ENCODE results near the gene TTC23L.
A peak's percentile ranks its signal among the peaks of the same experiment; 100 is the strongest.
"Not testable (repeated sequence)": the region's sequence is repeated elsewhere in the genome, so short reads cannot be mapped to it uniquely, and the experiment has no call there.

Gene TTC23L, protein sequence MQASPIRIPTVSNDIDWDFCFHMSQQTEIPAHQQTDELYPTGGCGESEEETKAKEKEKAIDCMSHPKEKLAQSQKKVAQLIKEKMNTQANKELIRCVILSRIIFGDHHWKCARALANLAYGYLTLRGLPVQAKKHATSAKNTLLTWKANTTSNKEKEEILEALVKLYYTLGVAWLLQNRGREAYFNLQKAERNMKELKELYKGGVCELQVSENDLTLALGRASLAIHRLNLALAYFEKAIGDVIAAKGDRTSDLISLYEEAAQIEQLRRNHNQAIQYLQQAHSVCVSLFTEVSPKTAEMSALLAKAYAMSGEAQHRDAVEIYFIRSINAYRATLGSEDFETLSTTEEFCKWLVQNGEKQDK

DNA sequence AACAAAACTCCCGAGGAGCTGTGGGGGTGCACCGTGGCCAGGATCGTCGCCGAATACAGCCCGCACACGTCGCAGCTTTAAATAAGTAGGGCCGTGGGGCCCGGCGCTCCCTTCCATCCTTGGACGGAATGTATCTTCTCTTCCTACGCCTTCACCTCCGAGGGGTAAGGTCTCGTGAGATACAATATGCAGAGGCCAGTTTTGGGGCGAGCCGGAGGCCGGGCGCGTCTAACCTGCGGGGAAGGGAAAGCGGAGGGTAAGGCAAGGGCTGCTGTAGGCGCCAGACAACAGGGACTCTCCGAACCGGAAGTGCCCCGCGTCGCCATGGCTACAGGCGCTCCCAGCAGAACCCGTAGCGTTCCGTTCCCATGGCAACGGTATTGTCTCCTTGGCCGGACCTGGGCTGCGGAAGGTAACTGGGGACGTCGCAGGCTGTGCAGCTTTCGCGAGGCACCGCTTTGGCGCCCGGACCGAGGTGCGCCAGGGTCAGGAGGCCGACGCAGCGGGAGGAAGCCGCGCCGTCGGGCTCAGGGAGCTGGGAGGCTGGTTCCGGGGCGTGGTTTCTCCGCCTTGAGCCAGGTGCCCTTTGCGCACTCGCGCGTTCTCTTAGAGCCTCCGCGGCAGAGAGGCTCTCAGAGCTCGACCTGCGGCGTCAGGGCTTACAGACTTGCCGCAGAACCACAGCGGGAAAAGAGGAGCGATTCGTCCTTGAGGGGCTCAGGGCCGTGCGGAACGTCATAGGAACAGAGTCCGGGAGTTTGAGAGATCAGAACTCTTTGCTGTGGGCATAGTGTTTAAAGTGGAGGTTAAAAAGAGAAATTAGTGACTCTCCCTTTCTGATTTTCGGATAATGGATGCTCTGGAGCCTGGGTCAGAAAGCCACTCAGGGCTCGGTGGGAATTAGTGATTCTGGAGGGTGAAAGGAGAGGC, at the start of gene TTC23L:
TSS of gene TTC23L (plus strand) at position 380 of the 930 bp plus-strand sequence. CDS start 1,508 bp downstream, outside the sequence.
- peak; percentile 71 to 82 for DNase-seq (ENCODE audit: low read depth in 2 of 2)

DNA sequence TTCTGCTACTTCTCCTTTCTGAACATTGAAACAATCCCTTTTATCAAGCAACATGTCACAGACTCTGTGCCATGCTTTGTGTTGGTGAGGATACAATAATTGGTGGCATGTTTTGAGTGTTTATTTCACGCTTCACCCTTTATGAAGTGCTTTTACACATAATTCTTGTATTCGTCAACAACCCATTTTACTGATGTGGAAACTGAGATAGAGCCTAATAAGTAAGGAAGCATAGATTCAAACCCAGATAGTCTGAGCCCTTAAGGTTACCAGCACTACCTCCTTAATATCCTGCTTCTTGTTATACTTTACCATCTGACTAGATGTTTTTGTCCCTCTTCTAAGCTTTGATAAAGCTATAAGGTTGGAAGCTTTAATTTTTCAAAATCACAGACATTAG, 49.3 kb upstream of the TTC23L start:
- DNase-seq (ENCODE audit: low read depth in 2 of 2) = no peak

DNA sequence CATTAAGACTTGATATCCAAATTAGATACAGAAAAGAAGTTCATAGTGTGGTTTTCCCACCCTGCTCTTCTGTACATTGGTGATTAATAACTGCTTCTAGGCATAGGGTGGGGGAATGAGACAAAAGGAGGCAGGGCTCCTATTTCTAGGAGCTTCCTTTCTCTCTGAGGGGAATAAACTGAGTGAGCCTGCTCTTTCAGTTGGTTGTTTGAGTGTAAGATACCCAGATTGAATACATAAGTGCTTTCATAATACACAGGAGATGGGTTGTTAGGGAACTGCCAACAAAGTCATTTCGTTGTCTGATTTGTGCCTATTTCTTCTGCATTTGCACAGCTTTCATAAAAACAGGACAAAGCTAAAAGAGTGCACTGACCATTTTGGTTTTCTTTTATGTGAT, 48.9 kb upstream of the TTC23L start:
- DNase-seq (ENCODE audit: low read depth in 2 of 2) = no peak

DNA sequence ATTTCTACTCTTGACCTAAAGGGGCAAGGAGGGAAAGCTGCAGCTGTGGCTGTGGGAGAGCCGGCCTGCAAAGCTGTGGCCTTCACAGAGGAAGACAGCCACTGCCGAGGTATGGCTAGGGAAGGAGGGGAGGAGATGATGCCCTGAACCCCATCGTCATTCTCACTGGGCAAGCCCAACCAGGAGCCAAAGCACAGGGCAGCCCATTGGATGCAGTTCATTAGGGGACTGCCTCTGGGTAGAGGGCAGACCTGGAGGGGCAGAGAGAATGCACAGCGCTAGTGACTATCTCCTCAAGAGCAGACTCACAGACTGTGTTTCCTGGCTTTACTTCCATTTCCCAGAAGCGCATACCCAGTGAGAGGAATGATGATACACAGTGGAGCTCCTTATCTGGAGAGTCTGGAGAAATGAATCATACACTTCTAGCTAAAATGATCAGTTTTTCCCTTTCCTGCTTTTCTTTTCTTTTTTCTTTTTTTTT, 47.2 kb upstream of the TTC23L start:
- no peak for DNase-seq (ENCODE audit: low read depth in 2 of 2)

DNA sequence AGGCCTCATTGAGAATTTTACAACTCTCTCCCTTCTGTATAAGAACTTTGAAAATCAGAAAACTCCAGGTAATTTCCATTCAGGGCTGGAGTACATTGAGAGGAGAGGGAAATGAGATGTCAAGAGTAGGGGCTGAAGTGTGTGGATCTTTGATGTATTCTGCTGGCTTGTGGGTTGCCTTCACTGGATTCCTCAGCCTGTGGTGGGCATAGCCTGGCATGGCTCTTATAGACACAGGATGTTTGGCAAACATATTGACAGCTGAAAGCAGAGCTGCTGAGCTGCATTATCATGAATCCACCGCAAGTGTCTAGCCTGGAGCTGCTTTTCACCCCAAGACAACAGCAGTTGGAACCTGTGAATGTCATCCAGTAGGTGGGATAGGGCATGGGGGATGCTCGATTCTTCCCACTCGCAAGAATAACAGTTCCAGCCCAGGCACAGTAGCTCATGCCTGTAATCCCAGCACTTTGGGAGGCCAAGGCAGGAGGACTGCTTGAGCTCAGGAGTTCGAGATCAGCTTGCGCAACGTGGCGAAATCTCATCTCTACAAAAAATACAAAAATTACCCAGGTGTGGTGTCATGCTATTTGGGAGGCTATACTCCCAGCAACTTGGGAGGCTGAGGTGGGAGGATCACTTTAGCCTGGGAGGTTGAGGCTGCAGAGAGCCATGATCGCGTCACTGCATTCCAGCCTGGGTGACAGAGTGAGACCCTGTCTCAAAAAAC, 36.0 kb upstream of the TTC23L start:
- DNase-seq (ENCODE audit: low read depth in 2 of 2) = no peak

DNA sequence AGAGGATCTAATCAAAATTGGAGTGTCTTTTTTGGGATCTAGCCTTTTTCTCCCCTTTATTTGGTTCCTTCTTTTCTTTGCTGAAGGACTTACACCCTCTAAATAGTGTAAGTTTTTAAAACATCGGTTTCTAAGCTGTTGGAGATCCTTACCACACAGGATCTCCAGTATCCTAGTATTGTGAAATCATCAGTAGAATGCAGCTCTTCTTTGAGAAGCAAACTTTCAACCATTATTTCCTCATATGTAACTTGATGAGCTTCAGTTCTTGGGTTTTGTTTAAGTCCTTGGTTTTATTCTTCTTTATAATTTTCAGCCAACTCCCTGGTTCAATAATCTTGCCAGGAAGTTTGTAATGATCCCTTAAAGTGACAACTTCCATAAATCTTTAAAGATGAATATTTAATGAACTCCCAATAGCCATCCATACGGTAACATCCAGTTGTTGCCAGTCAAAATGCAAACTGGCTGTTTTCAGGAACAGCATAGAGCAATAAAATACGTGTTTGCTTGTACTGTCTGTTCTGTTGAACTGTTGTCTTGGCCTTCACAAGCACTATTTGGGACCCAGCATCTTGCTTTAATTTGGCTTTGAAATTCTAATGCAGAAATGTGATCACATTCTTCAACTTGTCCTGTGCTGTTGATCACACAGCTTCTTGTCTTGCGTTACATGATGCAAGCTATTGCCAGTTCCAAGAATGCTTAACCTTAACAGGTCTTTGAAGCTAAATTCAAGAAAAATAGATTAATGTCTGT, 34.8 kb upstream of the TTC23L start:
- DNase-seq (ENCODE audit: low read depth in 2 of 2) = no peak

DNA sequence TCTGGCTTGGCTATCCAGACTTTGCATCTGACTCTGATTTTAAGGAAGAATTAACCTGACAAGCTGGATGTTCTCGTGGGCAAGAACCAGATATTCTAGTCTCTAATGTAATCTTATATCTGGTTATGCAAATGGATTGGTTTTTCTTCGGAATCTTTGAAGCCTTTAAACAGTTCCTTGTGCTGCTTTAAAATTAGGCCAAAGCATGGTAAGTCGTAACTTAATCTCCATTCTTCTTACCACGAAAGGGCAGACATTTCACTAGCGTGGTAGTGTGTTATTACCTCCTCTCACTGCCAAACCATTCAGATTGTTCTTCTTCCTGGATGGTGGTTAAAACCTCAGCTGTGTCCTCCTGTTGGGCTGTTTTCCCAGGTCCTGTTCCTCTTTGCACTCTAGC, 34.1 kb upstream of the TTC23L start:
- no peak for DNase-seq (ENCODE audit: low read depth in 2 of 2)

DNA sequence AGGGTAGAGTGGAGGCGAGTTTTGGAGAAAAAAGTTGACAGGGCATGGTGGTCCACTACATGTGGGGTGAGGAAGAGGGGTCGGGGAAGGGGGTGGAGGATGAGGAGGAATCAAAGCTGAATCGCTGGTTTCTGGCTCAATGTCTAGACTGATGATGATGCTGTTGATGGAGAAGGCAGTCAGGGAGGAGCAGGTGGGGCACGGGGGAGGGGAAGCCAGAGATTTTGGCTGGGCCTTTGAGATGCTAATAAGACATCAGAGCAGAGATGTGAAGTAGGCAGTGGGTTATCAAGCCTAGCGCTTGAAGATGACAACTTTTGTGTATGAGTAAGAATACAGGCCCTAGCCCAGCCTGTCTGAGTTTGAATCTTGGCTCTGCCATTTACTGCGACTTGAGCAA, 32.4 kb upstream of the TTC23L start:
- DNase-seq (ENCODE audit: low read depth in 2 of 2) = no peak

DNA sequence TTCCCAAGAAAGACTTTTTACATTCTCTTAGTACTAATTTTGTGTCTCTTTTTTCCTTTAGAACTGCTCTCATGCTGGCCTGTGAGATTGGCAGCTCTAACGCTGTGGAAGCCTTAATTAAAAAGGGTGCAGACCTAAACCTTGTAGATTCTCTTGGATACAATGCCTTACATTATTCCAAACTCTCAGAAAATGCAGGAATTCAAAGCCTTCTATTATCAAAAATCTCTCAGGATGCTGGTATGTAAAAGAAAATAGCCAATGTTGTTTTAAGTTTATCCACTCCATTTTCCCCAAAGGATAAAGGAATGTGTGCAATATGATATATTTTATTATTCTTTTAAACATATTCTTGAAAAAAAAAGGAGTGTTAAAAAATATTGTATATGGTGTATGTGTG, 27.3 kb upstream of the TTC23L start:
- no peak for DNase-seq (ENCODE audit: low read depth in 2 of 2)

DNA sequence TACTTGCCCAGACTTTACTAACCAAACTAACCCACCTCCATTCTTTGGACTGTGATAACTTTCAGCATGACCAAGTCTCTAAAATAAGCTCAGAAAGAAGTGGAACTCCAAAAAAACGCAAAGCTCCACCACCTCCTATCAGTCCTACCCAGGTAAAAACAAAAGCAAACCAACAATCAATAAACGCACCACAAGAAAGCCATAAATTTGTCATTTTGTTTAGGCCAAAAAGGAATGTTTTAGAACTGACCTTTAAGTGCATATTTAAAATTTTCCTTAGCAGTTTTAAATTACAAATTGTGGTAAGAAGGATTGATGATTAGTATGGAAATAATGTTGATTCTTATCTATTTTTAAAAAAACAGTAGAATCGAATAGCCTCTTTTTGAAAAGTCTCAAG, 25.5 kb upstream of the TTC23L start:
- DNase-seq (ENCODE audit: low read depth in 2 of 2) = no peak

DNA sequence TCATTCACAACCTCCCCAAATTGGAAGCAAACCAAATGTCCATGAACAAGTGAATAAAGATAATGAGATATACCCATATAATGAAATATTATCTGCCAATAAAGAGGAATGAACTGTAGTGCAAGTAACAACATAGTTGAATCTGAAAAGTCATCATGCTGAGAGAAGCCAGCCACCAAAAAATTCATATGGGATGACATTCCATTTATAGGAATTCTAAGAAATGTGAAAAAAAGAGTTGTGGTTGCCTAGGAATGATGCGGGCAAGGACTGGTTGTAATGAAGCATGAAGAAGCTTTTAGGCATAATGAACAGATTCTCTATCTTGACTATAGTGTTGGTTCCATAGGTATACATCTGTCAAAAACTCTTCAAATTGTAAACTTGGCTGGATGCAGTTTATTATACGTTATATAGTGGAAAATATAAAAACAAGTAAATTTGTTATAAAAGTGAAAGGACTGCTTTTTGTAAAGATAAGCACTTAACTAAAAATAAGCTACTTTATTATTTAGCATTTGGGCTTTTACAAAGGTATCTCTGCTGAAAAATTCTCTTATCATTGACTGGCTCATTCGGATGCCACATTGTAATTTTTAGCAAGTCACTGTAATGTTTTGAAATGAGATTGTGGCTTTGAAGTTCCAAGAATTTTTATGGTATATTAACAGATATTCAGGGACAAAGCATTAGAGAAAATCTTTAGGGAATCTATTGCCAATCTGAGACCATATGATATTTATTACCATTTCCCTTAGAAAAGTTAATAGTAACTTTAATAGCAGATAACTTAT, 21.2 kb upstream of the TTC23L start:
- no peak for DNase-seq (ENCODE audit: low read depth in 2 of 2)

DNA sequence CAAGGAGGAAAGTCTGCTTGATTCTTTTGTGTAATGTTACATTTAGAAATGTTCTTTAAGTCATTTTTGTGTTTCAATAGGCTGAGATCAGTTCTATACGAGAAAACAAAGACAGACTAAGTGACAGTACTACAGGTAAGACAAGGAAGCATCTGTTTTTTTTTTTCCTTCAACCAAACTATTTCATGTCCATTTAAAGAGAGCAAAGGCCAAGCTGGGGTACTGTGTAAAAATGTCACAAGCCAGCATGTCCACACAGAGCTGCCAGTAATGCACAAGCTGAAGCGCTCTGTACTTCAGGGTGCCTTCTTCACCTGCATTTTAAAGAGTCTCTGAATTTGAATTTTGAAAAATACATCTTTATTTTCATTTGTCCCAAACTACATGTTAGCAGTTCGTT, 20.2 kb upstream of the TTC23L start:
- no peak for DNase-seq (ENCODE audit: low read depth in 2 of 2)

DNA sequence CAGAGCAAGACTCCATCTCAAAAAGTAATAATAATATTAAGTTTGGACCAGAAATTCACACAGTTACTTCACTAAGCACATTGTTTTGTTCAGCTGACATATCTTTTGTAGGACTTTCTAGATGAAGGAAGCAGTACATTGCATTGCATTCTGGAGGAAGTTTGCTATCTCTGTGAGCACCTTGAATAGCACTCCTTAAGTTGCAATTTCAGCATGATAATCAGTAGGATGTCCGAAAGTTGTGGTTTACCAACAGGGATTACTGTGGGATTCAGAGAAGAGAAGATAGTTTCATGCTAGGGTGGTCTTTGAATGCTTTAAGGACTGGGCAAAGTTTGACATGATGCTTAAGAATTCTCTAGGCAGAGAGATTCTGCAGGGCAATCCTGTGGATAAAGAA, 18.4 kb upstream of the TTC23L start:
- DNase-seq (ENCODE audit: low read depth in 2 of 2) = no peak

DNA sequence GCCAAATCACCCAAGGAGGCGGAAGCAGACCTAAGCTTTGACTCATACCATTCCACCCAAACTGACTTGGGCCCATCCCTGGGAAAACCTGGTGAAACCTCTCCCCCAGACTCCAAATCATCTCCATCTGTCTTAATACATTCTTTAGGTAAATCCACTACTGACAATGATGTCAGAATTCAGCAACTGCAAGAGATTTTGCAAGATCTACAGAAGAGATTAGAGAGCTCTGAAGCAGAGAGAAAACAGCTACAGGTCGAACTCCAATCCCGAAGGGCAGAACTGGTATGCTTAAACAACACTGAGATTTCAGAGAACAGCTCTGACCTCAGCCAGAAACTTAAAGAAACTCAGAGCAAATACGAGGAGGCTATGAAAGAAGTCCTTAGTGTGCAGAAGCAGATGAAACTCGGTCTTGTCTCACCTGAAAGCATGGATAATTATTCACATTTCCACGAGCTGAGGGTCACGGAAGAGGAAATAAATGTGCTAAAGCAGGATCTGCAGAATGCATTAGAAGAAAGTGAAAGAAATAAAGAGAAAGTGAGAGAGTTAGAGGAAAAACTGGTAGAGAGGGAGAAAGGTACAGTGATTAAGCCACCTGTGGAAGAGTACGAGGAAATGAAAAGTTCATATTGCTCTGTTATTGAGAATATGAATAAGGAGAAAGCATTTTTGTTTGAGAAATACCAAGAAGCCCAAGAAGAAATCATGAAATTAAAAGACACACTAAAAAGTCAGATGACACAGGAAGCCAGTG, 15.8 kb upstream of the TTC23L start:
- DNase-seq (ENCODE audit: low read depth in 2 of 2) = no peak

DNA sequence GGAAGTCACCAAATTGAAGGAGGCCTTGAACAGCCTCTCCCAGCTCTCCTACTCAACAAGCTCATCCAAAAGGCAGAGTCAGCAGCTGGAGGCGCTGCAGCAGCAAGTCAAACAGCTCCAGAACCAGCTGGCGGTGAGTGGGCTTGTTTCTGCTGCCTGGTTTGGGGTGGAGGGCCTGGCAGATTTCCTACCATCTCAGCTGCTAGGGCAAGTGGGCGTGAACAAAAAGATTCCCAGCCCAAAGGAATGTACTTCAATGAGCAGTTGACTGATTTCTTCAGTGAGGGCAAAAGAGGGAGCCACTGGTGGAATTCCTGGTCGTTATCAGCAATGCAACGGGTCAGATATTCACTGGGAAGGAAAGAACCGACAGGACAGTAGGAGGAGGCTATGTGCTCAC, 12.6 kb upstream of the TTC23L start:
- no peak for DNase-seq (ENCODE audit: low read depth in 2 of 2)

DNA sequence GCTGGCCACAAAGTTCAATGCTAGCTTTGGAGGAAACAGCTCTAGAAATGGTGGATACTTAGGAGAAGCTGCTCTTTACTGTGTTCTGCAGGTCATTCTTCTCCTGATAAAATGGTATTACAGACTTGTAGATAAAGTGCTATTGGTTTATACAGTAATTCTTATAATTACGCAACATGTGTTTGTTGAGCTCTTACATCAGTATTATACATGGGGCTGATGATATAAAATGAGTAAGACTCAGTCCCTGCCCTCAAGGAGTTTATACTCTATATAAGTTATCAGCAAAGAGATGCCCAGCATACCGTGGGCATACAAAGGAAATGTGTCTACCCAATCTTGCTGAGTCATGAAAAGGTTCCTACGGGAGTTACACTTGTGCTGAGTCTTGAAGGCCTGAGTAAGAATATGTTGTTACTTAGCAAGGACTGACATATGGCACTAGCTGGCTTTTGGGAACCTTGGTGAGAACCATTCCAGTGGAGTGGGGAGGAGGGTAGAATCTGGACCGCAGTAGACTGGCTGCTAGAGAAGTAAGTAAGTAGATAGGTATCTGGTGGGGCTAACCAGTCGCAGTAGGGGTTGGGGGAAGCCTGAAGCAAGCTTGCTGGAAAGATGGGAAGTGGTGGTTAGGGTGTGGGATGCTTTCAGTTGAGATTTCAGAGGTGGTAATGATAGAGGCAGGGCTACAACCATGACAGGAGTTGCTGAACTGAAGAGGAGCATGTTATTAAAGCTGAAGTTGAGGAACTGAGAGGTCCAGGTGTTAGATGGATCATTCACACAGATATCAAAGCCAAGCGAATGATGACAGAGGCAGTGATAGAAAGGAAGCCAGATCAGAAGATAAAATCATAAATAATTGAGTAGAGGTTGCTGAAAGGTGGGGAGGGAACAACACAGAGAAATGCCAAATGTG, 11.1 kb upstream of the TTC23L start:
- no peak for DNase-seq (ENCODE audit: low read depth in 2 of 2)

DNA sequence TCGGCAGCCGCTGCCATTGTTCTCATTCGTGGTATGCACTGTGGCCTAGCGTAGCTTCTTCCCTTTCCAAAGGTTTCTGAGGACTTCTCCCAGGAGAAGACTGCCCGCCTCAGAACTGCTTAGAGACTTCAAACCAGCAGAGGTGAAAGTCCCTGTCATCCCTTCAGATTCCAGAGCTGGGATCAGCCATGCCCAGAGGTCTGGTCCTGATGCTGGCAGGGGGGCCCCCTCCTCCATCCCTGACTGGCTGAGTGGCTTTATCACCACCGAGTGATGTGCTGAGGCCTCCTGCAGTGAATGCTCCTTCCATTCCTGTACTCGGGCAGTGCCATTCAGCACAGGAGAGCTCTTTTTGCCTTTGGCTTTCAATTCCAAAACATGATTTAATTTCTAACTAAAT, 8.1 kb upstream of the TTC23L start:
- not testable (repeated sequence) for DNase-seq (ENCODE audit: low read depth in 2 of 2)

DNA sequence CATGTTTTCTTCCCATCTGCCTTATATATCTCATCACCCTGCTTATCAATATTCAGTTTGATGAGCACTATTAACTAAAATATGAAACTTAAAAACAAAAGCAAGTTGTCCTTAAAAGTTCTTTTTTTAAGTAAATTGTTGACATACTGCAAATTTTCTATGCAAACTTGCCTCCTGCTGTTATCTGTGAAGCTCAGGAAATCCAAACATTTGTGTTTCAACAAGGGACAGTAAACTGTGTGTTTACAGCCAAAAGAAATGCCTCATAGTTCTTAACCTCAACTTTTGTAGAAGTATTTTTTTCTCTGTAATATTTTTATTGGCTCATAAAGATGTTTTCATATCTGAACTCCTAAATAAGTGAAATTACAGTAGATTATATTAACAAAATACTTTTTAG, 7.7 kb upstream of the TTC23L start:
- no peak for DNase-seq (ENCODE audit: low read depth in 2 of 2)

DNA sequence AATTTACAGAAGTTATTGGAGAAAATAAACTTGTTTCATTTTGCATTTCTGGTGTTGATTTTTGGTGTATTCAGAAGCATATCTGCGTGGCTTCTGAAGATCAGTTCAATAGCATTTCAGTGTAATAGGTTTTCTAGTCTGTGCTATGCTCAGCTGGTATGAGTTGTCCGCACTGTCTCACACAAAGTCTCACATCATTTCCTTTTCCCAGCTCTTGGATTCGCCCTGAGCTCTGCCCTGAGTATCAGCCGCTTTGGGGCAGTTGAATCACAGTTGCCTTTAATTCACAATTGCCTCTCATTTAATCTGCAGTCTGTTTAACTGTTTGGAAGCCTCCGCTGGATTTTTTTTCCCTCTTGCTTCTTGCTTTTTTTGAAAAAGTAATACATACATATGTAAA, 6.4 kb upstream of the TTC23L start:
- DNase-seq (ENCODE audit: low read depth in 2 of 2) = no peak

Data from stimulated activated CD4-positive, alpha-beta T cell treated with anti-CD3 and anti-CD28 coated beads, Interleukin-12 subunit alpha, Interleukin-12 subunit beta, amount 100 ng/mL, for 24 hours (primary cell).